Esophagus (tissue), 2 donors: Measurements from ENCODE around the gene TAF11L5. TPM values are rescaled to one million over a fixed set of nuclear protein-coding genes. Genes with fewer than 3 reads are reported as not detected.
"Not testable (repeated sequence)": the region's sequence is repeated elsewhere in the genome, so short reads cannot be mapped to it uniquely, and the experiment has no call there.

Experiments
- H3K27ac ChIP-seq, 2 donors: one replicate each; pipeline ENCODE4 v1.5.1; 2013; ENCODE audit warnings: low read depth in 2 of 2, mild to moderate bottlenecking in 2 of 2, inconsistent platforms in 1 of 2, low read length in 1 of 2, moderate library complexity in 1 of 2
- H3K27me3 ChIP-seq, 2 donors: one replicate each; pipeline ENCODE4 v1.6.1; 2013; ENCODE audit warnings: low read length in 2 of 2, control low read depth in 1 of 2, mild to moderate bottlenecking in 1 of 2; ENCODE audit not compliant: insufficient read depth in 2 of 2, control insufficient read depth in 1 of 2
- H3K36me3 ChIP-seq, 2 donors: one replicate each; pipeline ENCODE4 v1.6.1; 2013; ENCODE audit warnings: low read length in 1 of 2; ENCODE audit not compliant: control insufficient read depth in 2 of 2, insufficient read depth in 2 of 2
- H3K4me1 ChIP-seq, 2 donors: one replicate each; pipeline ENCODE4 v1.6.1; 2013; ENCODE audit warnings: low read length in 1 of 2; ENCODE audit not compliant: control insufficient read depth in 2 of 2, insufficient read depth in 2 of 2
- H3K4me3 ChIP-seq, 2 donors: one replicate each; pipeline ENCODE4 v1.5.1; 2013; ENCODE audit warnings: low read length in 2 of 2, mild to moderate bottlenecking in 2 of 2, low read depth in 1 of 2, moderate library complexity in 1 of 2
- H3K9me3 ChIP-seq, 2 donors: one replicate each; pipeline ENCODE4 v1.6.1; 2013; ENCODE audit warnings: mild to moderate bottlenecking in 2 of 2, low read depth in 1 of 2, low read length in 1 of 2, moderate library complexity in 1 of 2; ENCODE audit not compliant: control insufficient read depth in 2 of 2, insufficient read depth in 1 of 2
- WGBS, 2 donors: extraction: QIAGEN DNeasy Blood & Tissue Kit; methylation state at CpG; one replicate each; pipeline ENCODE4 v1.1.7; 2013; 5-methylcytosine and 5-hydroxymethylcytosine counted together
- polyA plus RNA-seq, 2 donors: library from polyadenylated mRNA; stranded (reverse); fragments of 200-250 nt; gene quantifications; one replicate each; pipeline ENCODE4 v1.2.3, GENCODE V29; 2013
- donor health status: healthy with polysubstance abuse.
- donor health status: Bipolar disorder and iron deficiency.

TAF11L5 gene
- polyA plus RNA-seq, 2 donors, result not detected

- H3K36me3 ChIP-seq, result not testable (repeated sequence)
- WGBS, 2 donors, result 89 to 90% methylated on average over 8 of the region's 8 CpGs
These were observed 27.1 kb upstream of the TAF11L5 start, which contains the start of gene TAF11L2 for GRCh38 chr5:17497931-17498330. Gene TAF11L2, plus strand, starts transcription at chr5:17498231.

DNA sequence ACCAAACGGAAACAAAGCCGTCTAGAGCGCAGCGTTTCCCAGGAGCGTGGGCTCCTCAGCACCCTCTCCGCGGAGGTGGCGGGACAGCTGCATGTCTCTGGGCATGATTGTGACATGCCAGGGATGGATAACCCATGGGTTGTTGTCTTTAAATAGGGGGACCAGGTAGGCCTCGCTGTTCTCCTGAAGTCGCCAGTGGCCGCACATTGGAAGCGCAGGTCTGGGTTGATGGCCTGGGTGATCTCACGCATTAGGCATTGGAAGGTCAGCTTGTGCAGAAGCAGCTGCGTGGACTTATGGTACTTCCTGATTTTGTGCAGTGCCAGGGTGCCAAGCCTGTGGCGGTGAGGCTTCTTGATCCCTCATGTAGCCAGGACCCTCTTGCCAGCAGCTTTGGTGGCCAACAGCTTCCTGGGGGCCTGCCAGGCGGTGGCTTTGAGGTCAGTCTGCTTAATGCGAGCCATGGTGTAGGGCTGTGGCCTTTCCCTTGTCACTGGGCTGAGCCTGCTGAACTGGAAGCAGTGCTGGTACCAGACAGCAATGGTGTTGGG lies 13.2 kb upstream of the TAF11L5 start:
- 93 to 94% methylated on average over 17 of the region's 17 CpGs for whole genome bisulfite sequencing, 2 donors
- no peaks in the 10 kb centered on the region for H3K4me1 ChIP-seq
- no peak overlapping the region for H3K4me3 ChIP-seq
- H3K9me3 ChIP-seq, result no peaks in the 10 kb centered on the region
- H3K36me3 ChIP-seq, result no peaks in the 10 kb centered on the region
- no peaks in the 10 kb centered on the region for H3K27me3 ChIP-seq
- no peak overlapping the region for H3K27ac ChIP-seq

More at GRCh38 chr5:17497931-17498330, 27.1 kb upstream of the TAF11L5 start, which contains the start of gene TAF11L2:
- H3K27me3 ChIP-seq, H3K4me3 ChIP-seq, H3K27ac ChIP-seq, H3K9me3 ChIP-seq, H3K4me1 ChIP-seq: not testable (repeated sequence)

DNA sequence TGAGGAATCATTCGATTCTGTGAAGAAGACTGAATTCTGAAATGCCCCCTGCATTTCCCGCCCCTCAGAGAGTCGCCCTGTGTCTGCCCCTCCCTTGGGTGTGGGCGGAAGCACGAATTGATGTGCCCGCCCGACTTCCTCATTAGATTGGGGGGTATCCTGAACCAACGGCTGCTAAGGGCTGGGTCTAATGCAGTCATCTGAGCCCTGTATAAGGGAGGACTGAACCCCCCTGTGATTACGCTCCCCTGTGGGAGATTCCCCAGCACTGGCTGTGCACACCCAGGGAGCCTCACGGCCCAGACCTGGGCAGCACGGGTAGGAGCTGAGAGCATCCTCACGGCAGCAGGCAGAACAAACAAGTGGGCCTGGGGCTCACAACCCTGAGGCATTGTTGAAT lies 7.5 kb upstream of the TAF11L5 start:
- 83 to 86% methylated on average over 8 to 9 of the region's 12 CpGs for WGBS, 2 donors
- not testable (repeated sequence) for H3K4me3 ChIP-seq, H3K9me3 ChIP-seq, H3K4me1 ChIP-seq, H3K36me3 ChIP-seq, H3K27me3 ChIP-seq, H3K27ac ChIP-seq

DNA sequence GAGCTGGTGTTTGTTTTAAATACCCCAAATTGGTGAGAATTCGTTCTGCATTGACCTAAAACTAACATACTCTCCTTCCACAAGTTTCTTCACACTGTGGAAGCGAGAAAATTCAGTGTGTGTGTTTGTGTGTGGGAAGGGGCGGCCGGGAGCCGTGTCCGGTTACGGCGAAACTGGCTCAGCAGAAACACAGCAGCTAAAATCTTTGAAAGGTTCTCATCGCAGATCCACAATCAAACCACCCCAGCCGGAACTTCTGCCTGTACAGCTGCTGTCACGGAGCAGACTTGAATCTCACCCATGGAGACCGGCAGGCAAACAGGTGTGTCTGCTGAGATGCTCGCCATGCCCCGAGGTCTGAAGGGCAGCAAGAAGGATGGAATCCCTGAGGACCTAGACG lies 7.0 kb upstream of the TAF11L5 start, which contains the start of gene TAF11L3:
TAF11L3 (plus strand) TSS at position 301 of the 400 bp plus-strand sequence.
- not testable (repeated sequence) for H3K4me3 ChIP-seq, H3K4me1 ChIP-seq, H3K27ac ChIP-seq, H3K9me3 ChIP-seq, H3K36me3 ChIP-seq, H3K27me3 ChIP-seq
- WGBS, 2 donors, result no CpG with 5 or more reads among the region's 15 CpGs

DNA sequence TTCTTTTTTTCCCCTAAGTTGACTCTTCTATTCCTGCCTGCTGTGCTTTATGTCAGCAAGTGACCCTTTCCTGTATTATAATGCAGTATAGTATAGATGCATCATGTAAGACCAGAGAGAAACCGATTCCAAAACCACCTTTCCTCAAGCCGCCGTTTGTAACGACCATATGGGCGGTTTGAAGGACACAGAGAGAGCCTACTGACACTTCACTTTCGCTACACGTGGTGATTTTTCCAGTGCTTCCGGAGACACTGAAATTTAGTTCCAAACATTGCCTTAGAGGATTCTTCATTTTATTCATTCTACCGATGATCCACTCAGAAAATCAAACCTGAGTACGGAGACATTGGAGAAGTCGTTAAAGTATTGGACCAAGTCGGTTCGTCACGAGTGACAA lies 5.5 kb upstream of the TAF11L5 start:
- H3K4me3 ChIP-seq, H3K27ac ChIP-seq, H3K27me3 ChIP-seq, H3K36me3 ChIP-seq, H3K9me3 ChIP-seq, H3K4me1 ChIP-seq: not testable (repeated sequence)
- WGBS, 2 donors, result 92 to 94% methylated on average over 8 of the region's 14 CpGs

- not testable (repeated sequence) for H3K36me3 ChIP-seq
These were observed 3.5 kb upstream of the TAF11L5 start, which contains the start of gene TAF11L4 for GRCh38 chr5:17521501-17521900. Gene TAF11L4, plus strand, starts transcription at chr5:17521801.

DNA sequence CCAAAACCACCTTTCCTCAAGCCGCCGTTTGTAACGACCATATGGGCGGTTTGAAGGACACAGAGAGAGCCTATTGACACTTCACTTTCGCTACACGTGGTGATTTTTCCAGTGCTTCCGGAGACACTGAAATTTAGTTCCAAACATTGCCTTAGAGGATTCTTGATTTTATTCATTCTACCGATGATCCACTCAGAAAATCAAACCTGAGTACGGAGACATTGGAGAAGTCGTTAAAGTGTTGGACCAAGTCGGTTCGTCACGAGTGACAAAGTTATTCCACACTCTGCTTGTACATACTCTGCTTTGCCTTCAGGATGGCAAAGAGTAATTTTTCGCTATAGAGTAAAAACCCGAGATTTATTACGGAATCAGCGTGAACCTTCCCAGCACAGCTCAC lies 1.5 kb downstream of the TAF11L5 start:
- 92 to 96% methylated on average over 9 of the region's 17 CpGs for WGBS, 2 donors
- H3K4me3 ChIP-seq, H3K36me3 ChIP-seq, H3K27me3 ChIP-seq, H3K27ac ChIP-seq, H3K9me3 ChIP-seq, H3K4me1 ChIP-seq: not testable (repeated sequence)

More at GRCh38 chr5:17521501-17521900, 3.5 kb upstream of the TAF11L5 start, which contains the start of gene TAF11L4:
- H3K4me1 ChIP-seq, H3K4me3 ChIP-seq, H3K27ac ChIP-seq, H3K27me3 ChIP-seq, H3K9me3 ChIP-seq: not testable (repeated sequence)
- no CpG with 5 or more reads among the region's 15 CpGs for WGBS, 2 donors

DNA sequence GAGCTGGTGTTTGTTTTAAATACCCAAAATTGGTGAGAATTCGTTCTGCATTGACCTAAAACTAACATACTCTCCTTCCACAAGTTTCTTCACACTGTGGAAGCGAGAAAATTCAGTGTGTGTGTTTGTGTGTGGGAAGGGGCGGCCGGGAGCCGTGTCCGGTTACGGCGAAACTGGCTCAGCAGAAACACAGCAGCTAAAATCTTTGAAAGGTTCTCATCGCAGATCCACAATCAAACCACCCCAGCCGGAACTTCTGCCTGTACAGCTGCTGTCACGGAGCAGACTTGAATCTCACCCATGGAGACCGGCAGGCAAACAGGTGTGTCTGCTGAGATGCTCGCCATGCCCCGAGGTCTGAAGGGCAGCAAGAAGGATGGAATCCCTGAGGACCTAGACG lies 3.3 kb downstream of the TAF11L5 start, which contains the start of gene TAF11L6:
TAF11L6 (plus strand) TSS at position 301 of the 400 bp plus-strand sequence.
- H3K4me3 ChIP-seq, H3K4me1 ChIP-seq, H3K27me3 ChIP-seq, H3K9me3 ChIP-seq, H3K36me3 ChIP-seq, H3K27ac ChIP-seq: not testable (repeated sequence)
- WGBS, 2 donors, result no CpG with 5 or more reads among the region's 15 CpGs

Other genes starting within 250 kb of the TAF11L5 start
- gene TAF11L2, start 27.0 kb upstream of the TAF11L5 start, polyA plus RNA-seq, result not detected
- gene TAF11L3, start 6.9 kb upstream of the TAF11L5 start, polyA plus RNA-seq, result not detected
- not detected for gene TAF11L4, start 3.4 kb upstream of the TAF11L5 start, polyA plus RNA-seq
- gene TAF11L6, start 3.4 kb downstream of the TAF11L5 start, polyA plus RNA-seq, result not detected
- not detected for gene TAF11L7, start 60.5 kb downstream of the TAF11L5 start, polyA plus RNA-seq
- not detected for gene TAF11L8, start 65.7 kb downstream of the TAF11L5 start, polyA plus RNA-seq
- gene TAF11L9, start 69.2 kb downstream of the TAF11L5 start, polyA plus RNA-seq, result not detected
- not detected for gene TAF11L10, start 72.6 kb downstream of the TAF11L5 start, polyA plus RNA-seq
- gene TAF11L11, start 78.9 kb downstream of the TAF11L5 start, polyA plus RNA-seq, result not detected
- not detected for gene TAF11L12, start 85.2 kb downstream of the TAF11L5 start, polyA plus RNA-seq
- gene TAF11L13, start 106.9 kb downstream of the TAF11L5 start, polyA plus RNA-seq, result not detected
- not detected for gene TAF11L14, start 109.2 kb downstream of the TAF11L5 start, polyA plus RNA-seq